ENCODE results near the gene PPFIA1.

The PPFIA1 gene

GRCh38 chr11:70341881-70342429 lies 71.5 kb downstream of the PPFIA1 start:
- no peak overlapping the region for H3K4me3 ChIP-seq (ENCODE audit: control insufficient read depth, low read depth, low read length)
- TF ChIP-seq, protein P1, sequence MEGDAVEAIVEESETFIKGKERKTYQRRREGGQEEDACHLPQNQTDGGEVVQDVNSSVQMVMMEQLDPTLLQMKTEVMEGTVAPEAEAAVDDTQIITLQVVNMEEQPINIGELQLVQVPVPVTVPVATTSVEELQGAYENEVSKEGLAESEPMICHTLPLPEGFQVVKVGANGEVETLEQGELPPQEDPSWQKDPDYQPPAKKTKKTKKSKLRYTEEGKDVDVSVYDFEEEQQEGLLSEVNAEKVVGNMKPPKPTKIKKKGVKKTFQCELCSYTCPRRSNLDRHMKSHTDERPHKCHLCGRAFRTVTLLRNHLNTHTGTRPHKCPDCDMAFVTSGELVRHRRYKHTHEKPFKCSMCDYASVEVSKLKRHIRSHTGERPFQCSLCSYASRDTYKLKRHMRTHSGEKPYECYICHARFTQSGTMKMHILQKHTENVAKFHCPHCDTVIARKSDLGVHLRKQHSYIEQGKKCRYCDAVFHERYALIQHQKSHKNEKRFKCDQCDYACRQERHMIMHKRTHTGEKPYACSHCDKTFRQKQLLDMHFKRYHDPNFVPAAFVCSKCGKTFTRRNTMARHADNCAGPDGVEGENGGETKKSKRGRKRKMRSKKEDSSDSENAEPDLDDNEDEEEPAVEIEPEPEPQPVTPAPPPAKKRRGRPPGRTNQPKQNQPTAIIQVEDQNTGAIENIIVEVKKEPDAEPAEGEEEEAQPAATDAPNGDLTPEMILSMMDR (conservative IDR thresholded peaks at IDR 0.05; ENCODE audit: control insufficient read depth, insufficient read depth, low read depth, low read length) = no peak
- DNase-seq (ENCODE audit: low read depth) = no peak

- TF ChIP-seq, protein P1 (conservative IDR thresholded peaks at IDR 0.05; ENCODE audit: control insufficient read depth, insufficient read depth, low read depth, low read length) = no peak
- DNase-seq (ENCODE audit: low read depth) = no peak
- H3K4me3 ChIP-seq (ENCODE audit: control insufficient read depth, low read depth, low read length) = no peak overlapping the region
Measured at GRCh38 chr11:70343636-70344035, 73.1 kb downstream of the PPFIA1 start.

GRCh38 chr11:70348191-70348590 lies 77.7 kb downstream of the PPFIA1 start:
- H3K4me3 ChIP-seq (ENCODE audit: control insufficient read depth, low read depth, low read length) = no peak overlapping the region
- TF ChIP-seq, protein P1 (conservative IDR thresholded peaks at IDR 0.05; ENCODE audit: control insufficient read depth, insufficient read depth, low read depth, low read length) = no peak
- no peak for DNase-seq (ENCODE audit: low read depth)

DNA sequence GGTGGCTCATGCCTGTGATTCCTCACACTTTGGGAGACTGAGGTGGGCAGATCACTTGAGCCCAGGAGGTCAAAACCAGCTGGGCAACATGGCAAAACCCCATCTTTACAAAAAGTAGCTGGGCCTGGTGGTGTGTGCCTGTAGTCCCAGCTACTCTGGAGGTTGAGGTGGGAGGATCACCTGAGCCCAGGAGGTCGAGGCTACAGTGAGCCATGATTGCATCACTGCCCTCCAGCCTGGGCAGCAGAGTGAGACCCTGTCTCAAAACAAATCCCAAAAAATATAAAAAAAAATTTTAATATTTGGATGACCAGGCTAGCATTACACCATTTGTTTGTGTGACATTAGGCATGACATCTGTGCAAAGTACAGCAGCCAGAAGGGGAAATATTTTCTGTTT lies 78.1 kb downstream of the PPFIA1 start:
- TF ChIP-seq, protein P1 (conservative IDR thresholded peaks at IDR 0.05; ENCODE audit: control insufficient read depth, insufficient read depth, low read depth, low read length) = no peak
- H3K4me3 ChIP-seq (ENCODE audit: control insufficient read depth, low read depth, low read length) = no peak overlapping the region
- no peak for DNase-seq (ENCODE audit: low read depth)

DNA sequence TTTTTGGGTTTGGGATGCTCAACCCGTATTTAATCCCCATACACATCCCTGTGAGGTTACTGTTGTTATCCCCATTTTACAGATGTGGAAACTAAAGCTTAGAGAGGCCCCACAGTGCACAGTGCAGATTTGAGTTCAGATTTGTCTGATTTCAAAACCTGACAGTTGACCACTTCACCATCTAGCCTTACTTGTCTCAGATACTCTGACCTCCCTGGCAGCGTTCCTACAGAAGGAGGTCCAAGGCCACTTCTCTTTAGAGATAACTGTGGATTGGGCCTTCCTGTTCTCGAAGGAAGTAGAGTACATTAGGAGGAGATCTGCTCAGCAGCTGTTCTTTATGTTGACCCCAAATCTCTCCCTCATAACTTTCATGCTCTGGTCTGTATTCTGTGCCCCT lies 81.2 kb downstream of the PPFIA1 start:
- TF ChIP-seq, protein P1 (conservative IDR thresholded peaks at IDR 0.05; ENCODE audit: control insufficient read depth, insufficient read depth, low read depth, low read length) = no peak
- H3K4me3 ChIP-seq (ENCODE audit: control insufficient read depth, low read depth, low read length) = no peak overlapping the region
- no peak for DNase-seq (ENCODE audit: low read depth)

DNA sequence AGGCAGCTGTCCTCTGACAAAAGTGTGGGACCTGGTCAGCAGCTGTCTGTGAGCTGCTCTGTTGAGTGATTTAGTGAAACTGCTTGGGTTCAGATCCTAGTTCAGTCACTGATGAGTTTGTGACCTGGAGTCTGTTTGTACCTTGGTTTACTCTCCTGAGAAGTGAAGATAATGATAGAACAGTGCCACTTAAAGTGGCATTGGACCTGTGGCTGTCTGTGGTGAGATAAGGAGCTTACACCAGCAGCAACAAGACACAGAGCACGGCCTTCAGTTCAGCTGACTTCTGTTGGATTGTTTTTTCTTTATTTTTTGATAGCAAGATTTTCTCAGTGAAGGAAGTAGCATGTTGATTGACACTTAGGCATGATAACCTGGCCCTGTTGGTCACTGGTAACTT lies 81.6 kb downstream of the PPFIA1 start:
- DNase-seq (ENCODE audit: low read depth) = no peak
- no peak overlapping the region for H3K4me3 ChIP-seq (ENCODE audit: control insufficient read depth, low read depth, low read length)
- TF ChIP-seq, protein P1 (conservative IDR thresholded peaks at IDR 0.05; ENCODE audit: control insufficient read depth, insufficient read depth, low read depth, low read length) = no peak

DNA sequence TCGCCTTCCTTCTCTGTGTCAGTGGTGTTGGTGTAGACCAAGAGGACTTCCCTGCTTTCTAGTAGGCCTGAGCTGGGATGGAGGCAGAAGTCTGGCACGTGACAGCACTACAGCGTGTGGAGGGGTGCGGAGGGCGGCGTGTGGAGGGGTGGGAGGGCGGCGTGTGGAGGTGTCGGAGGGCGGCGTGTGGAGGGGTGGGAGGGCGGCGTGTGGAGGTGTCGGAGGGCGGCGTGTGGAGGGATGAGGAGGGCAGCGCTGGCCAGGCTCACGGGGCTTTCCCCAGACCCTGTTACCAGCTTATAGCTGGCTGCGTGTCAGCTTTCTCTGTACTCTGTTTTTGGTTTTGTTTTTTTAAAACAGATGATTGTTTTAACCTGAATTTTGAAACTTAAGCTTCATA lies 82.1 kb downstream of the PPFIA1 start:
- no peak overlapping the region for H3K4me3 ChIP-seq (ENCODE audit: control insufficient read depth, low read depth, low read length)
- DNase-seq (ENCODE audit: low read depth) = no peak
- TF ChIP-seq, protein P1 (conservative IDR thresholded peaks at IDR 0.05; ENCODE audit: control insufficient read depth, insufficient read depth, low read depth, low read length) = no peak
